Measurements from ENCODE around the gene TMEM18. TPM values are rescaled to one million over a fixed set of nuclear protein-coding genes. Genes with fewer than 3 reads are reported as not detected.

TMEM18 gene
- total RNA-seq, 1 experiment from 2014 or later, result 33.5 TPM

DNA sequence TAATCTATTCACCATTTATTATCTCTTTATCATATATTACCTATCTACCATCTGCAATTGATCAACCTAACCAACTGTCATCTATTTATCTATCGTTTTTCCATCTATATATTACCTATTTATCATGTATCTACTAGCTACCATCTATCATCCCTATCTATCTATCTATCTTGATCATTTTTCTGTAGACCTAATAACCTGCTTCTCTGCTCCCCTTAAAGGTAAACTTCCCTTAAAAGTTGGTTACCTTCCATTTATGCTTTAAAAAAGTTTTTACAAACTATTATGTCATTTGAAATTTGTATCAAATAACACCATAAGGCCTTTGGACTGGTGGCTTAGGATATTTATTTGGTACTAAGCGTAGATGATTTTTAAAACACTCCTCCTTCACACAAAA is 47.2 kb downstream of the TMEM18 start:
- DNase-seq (ENCODE audit: low read depth, low spot score) (no peak), ATAC-seq (no peak)
- no peak for TF ChIP-seq JUND (IDR thresholded peaks at IDR 0.05)
- TF ChIP-seq SIN3A (IDR thresholded peaks at IDR 0.05; ENCODE audit: low read depth), result no peak
- TF ChIP-seq MAX (IDR thresholded peaks at IDR 0.05), result no peak
- no peak for TF ChIP-seq YY1 (IDR thresholded peaks at IDR 0.05; ENCODE audit: extremely low read depth, insufficient replicate concordance, low read depth, low read length)
- no peak for TF ChIP-seq ZBTB33 (IDR thresholded peaks at IDR 0.05; ENCODE audit: extremely low read depth, insufficient replicate concordance, low read length)
- TF ChIP-seq, protein P1, sequence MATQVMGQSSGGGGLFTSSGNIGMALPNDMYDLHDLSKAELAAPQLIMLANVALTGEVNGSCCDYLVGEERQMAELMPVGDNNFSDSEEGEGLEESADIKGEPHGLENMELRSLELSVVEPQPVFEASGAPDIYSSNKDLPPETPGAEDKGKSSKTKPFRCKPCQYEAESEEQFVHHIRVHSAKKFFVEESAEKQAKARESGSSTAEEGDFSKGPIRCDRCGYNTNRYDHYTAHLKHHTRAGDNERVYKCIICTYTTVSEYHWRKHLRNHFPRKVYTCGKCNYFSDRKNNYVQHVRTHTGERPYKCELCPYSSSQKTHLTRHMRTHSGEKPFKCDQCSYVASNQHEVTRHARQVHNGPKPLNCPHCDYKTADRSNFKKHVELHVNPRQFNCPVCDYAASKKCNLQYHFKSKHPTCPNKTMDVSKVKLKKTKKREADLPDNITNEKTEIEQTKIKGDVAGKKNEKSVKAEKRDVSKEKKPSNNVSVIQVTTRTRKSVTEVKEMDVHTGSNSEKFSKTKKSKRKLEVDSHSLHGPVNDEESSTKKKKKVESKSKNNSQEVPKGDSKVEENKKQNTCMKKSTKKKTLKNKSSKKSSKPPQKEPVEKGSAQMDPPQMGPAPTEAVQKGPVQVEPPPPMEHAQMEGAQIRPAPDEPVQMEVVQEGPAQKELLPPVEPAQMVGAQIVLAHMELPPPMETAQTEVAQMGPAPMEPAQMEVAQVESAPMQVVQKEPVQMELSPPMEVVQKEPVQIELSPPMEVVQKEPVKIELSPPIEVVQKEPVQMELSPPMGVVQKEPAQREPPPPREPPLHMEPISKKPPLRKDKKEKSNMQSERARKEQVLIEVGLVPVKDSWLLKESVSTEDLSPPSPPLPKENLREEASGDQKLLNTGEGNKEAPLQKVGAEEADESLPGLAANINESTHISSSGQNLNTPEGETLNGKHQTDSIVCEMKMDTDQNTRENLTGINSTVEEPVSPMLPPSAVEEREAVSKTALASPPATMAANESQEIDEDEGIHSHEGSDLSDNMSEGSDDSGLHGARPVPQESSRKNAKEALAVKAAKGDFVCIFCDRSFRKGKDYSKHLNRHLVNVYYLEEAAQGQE (IDR thresholded peaks at IDR 0.05; ENCODE audit: low read depth), result no peak
- TF ChIP-seq SP1 (IDR thresholded peaks at IDR 0.05; ENCODE audit: low read depth), result no peak
- no peak for TF ChIP-seq SRF (IDR thresholded peaks at IDR 0.05; ENCODE audit: low read depth)
- no peak for TF ChIP-seq POLR2AphosphoS5 (IDR thresholded peaks at IDR 0.05; ENCODE audit: low read depth, low read length)
- no peak for TF ChIP-seq ELF1 (IDR thresholded peaks at IDR 0.05; ENCODE audit: borderline replicate concordance, low read depth)
- TF ChIP-seq ZFX (IDR thresholded peaks at IDR 0.05), result no peak
- no peak for TF ChIP-seq ATF3 (IDR thresholded peaks at IDR 0.05)
- TF ChIP-seq, protein P2, sequence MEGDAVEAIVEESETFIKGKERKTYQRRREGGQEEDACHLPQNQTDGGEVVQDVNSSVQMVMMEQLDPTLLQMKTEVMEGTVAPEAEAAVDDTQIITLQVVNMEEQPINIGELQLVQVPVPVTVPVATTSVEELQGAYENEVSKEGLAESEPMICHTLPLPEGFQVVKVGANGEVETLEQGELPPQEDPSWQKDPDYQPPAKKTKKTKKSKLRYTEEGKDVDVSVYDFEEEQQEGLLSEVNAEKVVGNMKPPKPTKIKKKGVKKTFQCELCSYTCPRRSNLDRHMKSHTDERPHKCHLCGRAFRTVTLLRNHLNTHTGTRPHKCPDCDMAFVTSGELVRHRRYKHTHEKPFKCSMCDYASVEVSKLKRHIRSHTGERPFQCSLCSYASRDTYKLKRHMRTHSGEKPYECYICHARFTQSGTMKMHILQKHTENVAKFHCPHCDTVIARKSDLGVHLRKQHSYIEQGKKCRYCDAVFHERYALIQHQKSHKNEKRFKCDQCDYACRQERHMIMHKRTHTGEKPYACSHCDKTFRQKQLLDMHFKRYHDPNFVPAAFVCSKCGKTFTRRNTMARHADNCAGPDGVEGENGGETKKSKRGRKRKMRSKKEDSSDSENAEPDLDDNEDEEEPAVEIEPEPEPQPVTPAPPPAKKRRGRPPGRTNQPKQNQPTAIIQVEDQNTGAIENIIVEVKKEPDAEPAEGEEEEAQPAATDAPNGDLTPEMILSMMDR (IDR thresholded peaks at IDR 0.05 in 2 of 3, conservative IDR thresholded peaks at IDR 0.05 in 1 of 3; ENCODE audit: borderline replicate concordance in 1 of 3, insufficient read depth in 1 of 3, low read depth in 2 of 3, low read length in 2 of 3), result no peak
- TF ChIP-seq EZH2 (IDR thresholded peaks at IDR 0.05), result no peak
- Histone ChIP-seq H2AFZ (ENCODE audit: low read depth, low read length, poor library complexity, severe bottlenecking) (no peak overlapping the region), H3K27ac (ENCODE audit: low read depth, low read length) (no peak overlapping the region), H3K36me3 (ENCODE audit: control insufficient read depth in 1 of 2, insufficient read depth in 2 of 2, low read length in 2 of 2) (no peaks in the 10 kb centered on the region), H3K9me3 (ENCODE audit: control insufficient read depth in 1 of 2, insufficient read depth in 1 of 2, low read depth in 1 of 2, low read length in 2 of 2) (no peaks in the 10 kb centered on the region), H3K79me2 (ENCODE audit: insufficient read depth, low read length) (no peaks in the 10 kb centered on the region), H3K9me2 (ENCODE audit: insufficient read depth) (no peaks in the 10 kb centered on the region), H3K4me2 (ENCODE audit: low read length) (no peak overlapping the region), H3K9ac (ENCODE audit: low read length) (no peak overlapping the region), H3K4me3 (replicated peaks in 1 of 2; ENCODE audit: low read depth in 1 of 2, low read length in 2 of 2) (no peak overlapping the region), H4K20me1 (ENCODE audit: insufficient read depth) (no peaks in the 10 kb centered on the region), H3K27me3 (ENCODE audit: insufficient read depth, low read length) (no peaks in the 10 kb centered on the region), H3K4me1 (ENCODE audit: control insufficient read depth in 1 of 2, insufficient read depth in 2 of 2, low read length in 2 of 2) (peaks cover 0 to 10% of the 10 kb centered on the region in 2 experiments; a peak in 2 of 4 replicates)
- POLR2A ChIA-PET, result no interaction called here
- RAD21 ChIA-PET (ENCODE audit: low non-redundant PET in 1 of 2, low total read pairs in 2 of 2, uncharacterized antibody in 2 of 2, unreplicated experiment in 2 of 2), result no interaction called here
- no TSS peak for BruUV-seq (replicated peaks)
- intact Hi-C loops (cut with micrococcal nuclease), result no loop called here
- CTCF ChIA-PET, result no interaction called here

Data from HCT116 (cell line).